Fibroblast of villous mesenchyme (primary cell): Measurements from ENCODE around the gene KCNMB3. TPM values are rescaled to one million over a fixed set of nuclear protein-coding genes. Genes with fewer than 3 reads are reported as not detected.
A peak's percentile ranks its signal among the peaks of the same experiment; 100 is the strongest.

ENCODE experiments used
- DNase-seq: peaks from one replicate; pipeline ENCODE4 v3.0.0-alpha.2; 2010; ENCODE audit warnings: low read depth
- H3K4me3 ChIP-seq: 2 replicates; pipeline ENCODE4 v1.5.1; 2011; ENCODE audit warnings: low read depth, mild to moderate bottlenecking, low read length
- total RNA-seq: library from RNA; depleted of rRNA; stranded (reverse); fragments of >200 nt; gene quantifications from 2 replicates; pipeline ENCODE4 v1.2.3, GENCODE V29; 2012
- TF ChIP-seq, protein P1 (sequence below): IDR thresholded peaks from 2 replicates; pipeline ENCODE4 v1.5.1; 2012; ENCODE audit warnings: low read depth, mild to moderate bottlenecking, low read length; ENCODE audit not compliant: insufficient read depth

The KCNMB3 gene
- total RNA-seq, 1 donor = 2.2 TPM

DNA sequence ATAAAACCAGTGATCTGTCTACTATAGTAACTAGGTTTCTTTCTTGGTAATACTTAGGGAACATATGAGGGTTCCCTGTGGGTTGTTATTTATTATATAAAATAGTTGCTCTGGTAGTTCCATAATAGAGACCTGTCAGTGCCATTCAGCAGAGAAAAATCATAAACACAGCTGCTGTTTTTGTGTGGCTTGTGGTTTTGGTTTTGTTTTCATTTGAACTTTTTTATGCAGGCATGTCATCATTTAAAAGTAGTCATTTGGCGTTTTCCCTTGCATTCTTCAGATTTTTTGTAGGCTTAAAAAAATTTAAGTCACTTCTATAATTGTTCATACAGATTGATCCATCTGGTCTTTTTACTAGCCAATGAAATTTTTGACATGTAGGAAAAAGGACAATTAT lies 54.8 kb downstream of the KCNMB3 start:
- peak; percentile 76 for DNase-seq
- no peak overlapping the region for H3K4me3 ChIP-seq
- TF ChIP-seq, protein P1, sequence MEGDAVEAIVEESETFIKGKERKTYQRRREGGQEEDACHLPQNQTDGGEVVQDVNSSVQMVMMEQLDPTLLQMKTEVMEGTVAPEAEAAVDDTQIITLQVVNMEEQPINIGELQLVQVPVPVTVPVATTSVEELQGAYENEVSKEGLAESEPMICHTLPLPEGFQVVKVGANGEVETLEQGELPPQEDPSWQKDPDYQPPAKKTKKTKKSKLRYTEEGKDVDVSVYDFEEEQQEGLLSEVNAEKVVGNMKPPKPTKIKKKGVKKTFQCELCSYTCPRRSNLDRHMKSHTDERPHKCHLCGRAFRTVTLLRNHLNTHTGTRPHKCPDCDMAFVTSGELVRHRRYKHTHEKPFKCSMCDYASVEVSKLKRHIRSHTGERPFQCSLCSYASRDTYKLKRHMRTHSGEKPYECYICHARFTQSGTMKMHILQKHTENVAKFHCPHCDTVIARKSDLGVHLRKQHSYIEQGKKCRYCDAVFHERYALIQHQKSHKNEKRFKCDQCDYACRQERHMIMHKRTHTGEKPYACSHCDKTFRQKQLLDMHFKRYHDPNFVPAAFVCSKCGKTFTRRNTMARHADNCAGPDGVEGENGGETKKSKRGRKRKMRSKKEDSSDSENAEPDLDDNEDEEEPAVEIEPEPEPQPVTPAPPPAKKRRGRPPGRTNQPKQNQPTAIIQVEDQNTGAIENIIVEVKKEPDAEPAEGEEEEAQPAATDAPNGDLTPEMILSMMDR = no peak

DNA sequence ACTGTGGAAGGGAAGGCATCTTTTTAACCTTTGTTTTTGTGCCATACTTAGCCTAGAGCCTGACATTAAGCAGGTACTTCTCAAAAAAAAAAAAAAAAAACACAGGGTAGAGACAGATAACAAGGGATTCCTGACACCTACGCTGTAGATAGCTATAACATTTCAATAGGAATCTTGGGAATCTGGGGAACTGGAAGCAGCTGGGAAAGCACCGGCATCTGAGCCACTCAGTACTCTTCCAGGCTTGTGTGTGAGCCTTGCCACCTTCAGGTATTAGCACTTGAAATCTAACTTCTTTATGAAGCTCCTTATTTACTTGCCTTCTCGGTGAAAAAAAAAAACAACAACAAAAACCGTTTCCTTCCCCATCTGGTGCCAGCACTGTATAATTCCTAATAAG lies 56.0 kb downstream of the KCNMB3 start:
- TF ChIP-seq, protein P1 = no peak
- H3K4me3 ChIP-seq = no peak overlapping the region
- DNase-seq = peak; percentile 34

Other genes starting within 250 kb of the KCNMB3 start
- gene ZMAT3, start 179.3 kb downstream of the KCNMB3 start, total RNA-seq = 24.8 and 44.9 TPM in 2 replicates
- 20.0 and 30.2 TPM in 2 replicates for gene PIK3CA, start 102.8 kb downstream of the KCNMB3 start, total RNA-seq
- gene ZNF639, start 71.9 kb upstream of the KCNMB3 start, total RNA-seq = 57.7 and 60.9 TPM in 2 replicates
- 52.5 and 70.4 TPM in 2 replicates for gene MFN1, start 96.6 kb upstream of the KCNMB3 start, total RNA-seq
- gene GNB4, start 200.4 kb upstream of the KCNMB3 start, total RNA-seq = 71.5 and 87.2 TPM in 2 replicates